Measurements from ENCODE around the gene C19orf73.

- TF ChIP-seq POLR2A (IDR thresholded peaks at IDR 0.05; ENCODE audit: low read length) (no peak), GATA1 (IDR thresholded peaks at IDR 0.05; ENCODE audit: low read depth, low read length) (no peak)
These were observed 45.2 kb downstream of the C19orf73 start for GRCh38 chr19:49073514-49074378.
